DMS153 treated with DMSO at 0.1 percent for 48 hours (cell line): Measurements from ENCODE around the gene OCSTAMP.
A peak's percentile ranks its signal among the peaks of the same experiment; 100 is the strongest.

Experiments used
- DNase-seq: peaks from one replicate; lab custom pipeline; 2025; ENCODE audit not compliant: unreplicated experiment; lab: John Stamatoyannopoulos, UW

The OCSTAMP gene

GRCh38 chr20:46573788-46574584 is 23.5 kb upstream of the OCSTAMP start:
- DNase-seq: no peak

GRCh38 chr20:46573234-46573633 is 22.8 kb upstream of the OCSTAMP start:
- DNase-seq: no peak

GRCh38 chr20:46572790-46573189 is 22.3 kb upstream of the OCSTAMP start:
- no peak for DNase-seq

- DNase-seq: no peak
These were observed 21.7 kb upstream of the OCSTAMP start for GRCh38 chr20:46572153-46572552.

- DNase-seq: no peak
These were observed 21.0 kb upstream of the OCSTAMP start for GRCh38 chr20:46571418-46571817.

- DNase-seq: no peak
These were observed 20.5 kb upstream of the OCSTAMP start for GRCh38 chr20:46570956-46571355.

GRCh38 chr20:46569961-46570360 is 19.5 kb upstream of the OCSTAMP start:
- no peak for DNase-seq

GRCh38 chr20:46568570-46569129 is 18.2 kb upstream of the OCSTAMP start:
- DNase-seq: peak; percentile 81

- no peak for DNase-seq
These were observed 15.7 kb upstream of the OCSTAMP start for GRCh38 chr20:46566125-46566524.

GRCh38 chr20:46564241-46564957 is 13.9 kb upstream of the OCSTAMP start:
- no peak for DNase-seq

GRCh38 chr20:46563860-46564221 is 13.4 kb upstream of the OCSTAMP start:
- DNase-seq: no peak

- no peak for DNase-seq
These were observed 12.9 kb upstream of the OCSTAMP start for GRCh38 chr20:46563170-46563859.

- peak; percentile 76 for DNase-seq
These were observed 12.1 kb upstream of the OCSTAMP start for GRCh38 chr20:46562373-46563169.

GRCh38 chr20:46562009-46562372 is 11.5 kb upstream of the OCSTAMP start:
- no peak for DNase-seq

GRCh38 chr20:46559685-46560440 is 9.4 kb upstream of the OCSTAMP start:
- peak; percentile 2 for DNase-seq

- DNase-seq: no peak
These were observed 8.5 kb upstream of the OCSTAMP start for GRCh38 chr20:46559001-46559400.

GRCh38 chr20:46558511-46558959 is 8.1 kb upstream of the OCSTAMP start:
- no peak for DNase-seq

GRCh38 chr20:46557231-46557956 is 6.9 kb upstream of the OCSTAMP start:
- no peak for DNase-seq

GRCh38 chr20:46555370-46555956 is 5.0 kb upstream of the OCSTAMP start:
- no peak for DNase-seq
